HepG2 (cell line): ENCODE results near the gene SCYL1. TPM values are rescaled to one million over a fixed set of nuclear protein-coding genes. Genes with fewer than 3 reads are reported as not detected.

ENCODE experiments used
- ATAC-seq: fragments of 200-7000 bp; cut with Tn5 transposase; 3 replicates; pipeline ENCODE4 v1.9.1; 2020; ENCODE audit warnings: mild to moderate bottlenecking, moderate library complexity
- BruUV-seq: library from RNA; stranded (reverse); fragments of 400-500 nt; replicated peaks from 2 replicates; lab custom pipeline; 2021; lab: Mats Ljungman, UMichigan
- CTCF ChIA-PET: fragments of 300-600 bp; formaldehyde crosslinking; extraction: SDS; loops from one replicate; lab custom pipeline; 2021; ENCODE audit warnings: low total read pairs, inconsistent platforms, low intra/inter-chr PET ratio; lab: Yijun Ruan, JAX
- POLR2A ChIA-PET: fragments of 350-600 bp; sonication (Branson Sonifier 250); formaldehyde crosslinking; loops from one replicate; lab custom pipeline; 2020; ENCODE audit warnings: antibody characterized with exemption, inconsistent platforms; lab: Yijun Ruan, JAX
- DNase-seq: peaks from one replicate; pipeline ENCODE4 v3.0.0-alpha.2; 2015; ENCODE audit warnings: low spot score
- FAIRE-seq: peaks from 3 replicates; lab custom pipeline; 2011; peaks lifted over from hg19 to GRCh38; lab: Jason Lieb, UNC
- H2AFZ ChIP-seq: one replicate; pipeline ENCODE4 v1.6.1; 2011; ENCODE audit warnings: low read length, inconsistent platforms
- H3K27ac ChIP-seq: fragments of 300-600 bp; 3 replicates; pipeline ENCODE4 v1.8.0; 2011; ENCODE audit warnings: mixed run types, mild to moderate bottlenecking, mixed read lengths, low read length, inconsistent platforms; ENCODE audit not compliant: insufficient read depth; ENCODE audit errors: extremely low read length
- H3K27me3 ChIP-seq, 2 experiments: fragments of 200-600 bp in 1 of 2; 2 replicates in 1 of 2; 3 replicates in 1 of 2; pipeline versions ENCODE4 v1.6.0 to v1.8.0; 2011; ENCODE audit warnings: low read length in 2 of 2, mild to moderate bottlenecking in 2 of 2, moderate library complexity in 2 of 2, inconsistent platforms in 1 of 2; ENCODE audit not compliant: insufficient read depth in 2 of 2, control insufficient read depth in 1 of 2
- H3K36me3 ChIP-seq, 2 experiments: fragments of 200-600 bp in 1 of 2; replicated peaks in 1 of 2; 2 replicates in 1 of 2; 3 replicates in 1 of 2; pipeline versions ENCODE4 v1.5.1 to v1.8.0; 2011; ENCODE audit warnings: low read length in 2 of 2, inconsistent platforms in 1 of 2; ENCODE audit not compliant: insufficient read depth in 2 of 2, control insufficient read depth in 1 of 2
- H3K4me1 ChIP-seq: 2 replicates; pipeline ENCODE4 v1.5.1; 2012; ENCODE audit warnings: low read length, inconsistent platforms; ENCODE audit not compliant: insufficient read depth
- H3K4me2 ChIP-seq: 2 replicates; pipeline ENCODE4 v1.6.0; 2011; ENCODE audit warnings: low read depth, low read length, inconsistent platforms
- H3K4me3 ChIP-seq, 3 experiments: fragments of 200-600 bp in 1 of 3; sonication (generic), shearing (Covaris generic) in 1 of 3; replicated peaks in 1 of 3; 2 replicates each; pipeline ENCODE4 v1.5.1; 2011 to 2016; ENCODE audit warnings: low read length in 3 of 3, inconsistent platforms in 2 of 3, low read depth in 2 of 3, mild to moderate bottlenecking in 2 of 3, control low read depth in 1 of 3, mixed read lengths in 1 of 3; ENCODE audit not compliant: insufficient read depth in 1 of 3
- H3K79me2 ChIP-seq: one replicate; pipeline ENCODE4 v1.6.1; 2011; ENCODE audit warnings: low read length, inconsistent platforms; ENCODE audit not compliant: insufficient read depth
- H3K9ac ChIP-seq: 2 replicates; pipeline ENCODE4 v1.6.0; 2011; ENCODE audit warnings: mild to moderate bottlenecking, low read depth, low read length, inconsistent platforms; ENCODE audit not compliant: insufficient read depth
- H3K9me3 ChIP-seq: 2 replicates; pipeline ENCODE4 v1.5.1; 2012; ENCODE audit warnings: mild to moderate bottlenecking, low read length
- H4K20me1 ChIP-seq: 2 replicates; pipeline ENCODE4 v1.6.0; 2011; ENCODE audit warnings: inconsistent platforms, mild to moderate bottlenecking, low read length, moderate library complexity; ENCODE audit not compliant: insufficient read depth
- CEBPG ChIP-seq: IDR thresholded peaks from 2 replicates; pipeline ENCODE4 v1.6.1; 2016
- ETV6 ChIP-seq: sonication (generic); formaldehyde crosslinking; conservative IDR thresholded peaks from 2 replicates; pipeline ENCODE4 v1.4.0; 2020; ENCODE audit warnings: missing genetic modification reagents
- HNRNPLL ChIP-seq: fragments of 200-400 bp; formaldehyde crosslinking; IDR thresholded peaks from 2 replicates; pipeline ENCODE4 v1.6.1; 2017; ENCODE audit warnings: mild to moderate bottlenecking, low read depth, low read length; ENCODE audit not compliant: poor library complexity, severe bottlenecking
- PRMT3 ChIP-seq: sonication (generic); formaldehyde crosslinking; IDR thresholded peaks from 2 replicates; pipeline ENCODE4 v1.8.1; 2022; ENCODE audit warnings: low read depth, mild to moderate bottlenecking, moderate library complexity, missing genetic modification reagents, borderline replicate concordance
- PTBP1 ChIP-seq: fragments of 200-400 bp; formaldehyde crosslinking; IDR thresholded peaks from 2 replicates; pipeline ENCODE4 v1.6.1; 2018; ENCODE audit warnings: low read length, low read depth; ENCODE audit not compliant: poor library complexity, severe bottlenecking
- RAD21 ChIP-seq: fragments of 450-650 bp; formaldehyde crosslinking; IDR thresholded peaks from 2 replicates; pipeline ENCODE4 v1.5.0; 2020; ENCODE audit warnings: mild to moderate bottlenecking
- SMC3 ChIP-seq: IDR thresholded peaks from 2 replicates; pipeline ENCODE4 v1.6.1; 2011; ENCODE audit warnings: low read length, improper control_type of control experiment
- SOX6 ChIP-seq, 2 experiments: fragments of 450-650 bp in 1 of 2; sonication (generic) in 1 of 2; formaldehyde crosslinking in 1 of 2; IDR thresholded peaks; 2 replicates each; pipeline versions ENCODE4 v1.4.0 to v1.6.1; 2017 to 2020; ENCODE audit warnings: antibody characterized with exemption in 1 of 2, mild to moderate bottlenecking in 1 of 2, missing genetic modification reagents in 1 of 2
- STAG1 ChIP-seq: sonication (generic); formaldehyde crosslinking; IDR thresholded peaks from 2 replicates; pipeline ENCODE4 v1.4.0; 2020; ENCODE audit warnings: missing genetic modification reagents
- ZC3H13 ChIP-seq: sonication (generic); formaldehyde crosslinking; IDR thresholded peaks from 2 replicates; pipeline ENCODE4 v1.8.1; 2023; ENCODE audit warnings: mild to moderate bottlenecking, missing genetic modification reagents, moderate library complexity
- ZIK1 ChIP-seq: sonication (generic); formaldehyde crosslinking; IDR thresholded peaks from 2 replicates; pipeline ENCODE4 v1.5.0; 2020; ENCODE audit warnings: mild to moderate bottlenecking, low read depth, missing genetic modification reagents, borderline replicate concordance
- ZNF280D ChIP-seq: sonication (generic); formaldehyde crosslinking; IDR thresholded peaks from 2 replicates; pipeline ENCODE4 v1.5.1; 2020; ENCODE audit warnings: mild to moderate bottlenecking, missing genetic modification reagents
- WGBS: methylation state at CpG from one replicate; pipeline ENCODE4 v1.1.6; 2017; ENCODE audit warnings: low lambda C conversion rate; 5-methylcytosine and 5-hydroxymethylcytosine counted together
- in situ Hi-C: cut with HindIII; loops from 2 replicates; pipeline ENCODE4 v1.10.0; 2017; ENCODE audit warnings: low pct_unique_long_range_greater_than_20kb; ENCODE audit not compliant: extremely low pct_ligation_motif_present
- intact Hi-C: fragments of 100-400 bp; cut with micrococcal nuclease; formaldehyde crosslinking; loops from one replicate; pipeline ENCODE4 v1.10.0; 2022; ENCODE audit not compliant: unreplicated experiment
- polyA plus RNA-seq, 8 experiments: library from polyadenylated mRNA; depleted of rRNA in 3 of 8; stranded (reverse) in 7 of 8; unstranded in 1 of 8; fragments of >200 nt; fragmentation: Illumina TruSeq in 4 of 8; extraction: Trizol in 4 of 8; gene quantifications; 2 replicates each; pipeline versions ENCODE4 v1.2.1 to v1.2.3, GENCODE V29; 2011 to 2016; ENCODE audit warnings: low read depth in 4 of 8, missing spikeins in 1 of 8, mixed read lengths in 1 of 8; ENCODE audit not compliant: insufficient read depth in 1 of 8
- total RNA-seq, 5 experiments: library from RNA; depleted of rRNA; stranded (reverse); fragments of >200 nt; fragmentation: Illumina TruSeq; extraction: Trizol; gene quantifications; 2 replicates each; pipeline ENCODE4 v1.2.3, GENCODE V29; 2016; ENCODE audit warnings: low read depth in 1 of 5
- TF ChIP-seq, protein P1 (sequence below): sonication (generic); formaldehyde crosslinking; IDR thresholded peaks from 2 replicates; pipeline ENCODE4 v1.9.0; 2022; ENCODE audit warnings: low read depth, missing genetic modification reagents
- TF ChIP-seq, protein P2 (sequence below): sonication (generic); formaldehyde crosslinking; IDR thresholded peaks from 2 replicates; pipeline ENCODE4 v1.4.0; 2020; ENCODE audit warnings: mild to moderate bottlenecking, missing genetic modification reagents

The SCYL1 gene
- total and polyA plus RNA-seq, 2 of the 13 experiments (the other 11 are each of a cell fraction or from before 2014, with no cell fraction given), result 65.9 to 103 TPM

DNA sequence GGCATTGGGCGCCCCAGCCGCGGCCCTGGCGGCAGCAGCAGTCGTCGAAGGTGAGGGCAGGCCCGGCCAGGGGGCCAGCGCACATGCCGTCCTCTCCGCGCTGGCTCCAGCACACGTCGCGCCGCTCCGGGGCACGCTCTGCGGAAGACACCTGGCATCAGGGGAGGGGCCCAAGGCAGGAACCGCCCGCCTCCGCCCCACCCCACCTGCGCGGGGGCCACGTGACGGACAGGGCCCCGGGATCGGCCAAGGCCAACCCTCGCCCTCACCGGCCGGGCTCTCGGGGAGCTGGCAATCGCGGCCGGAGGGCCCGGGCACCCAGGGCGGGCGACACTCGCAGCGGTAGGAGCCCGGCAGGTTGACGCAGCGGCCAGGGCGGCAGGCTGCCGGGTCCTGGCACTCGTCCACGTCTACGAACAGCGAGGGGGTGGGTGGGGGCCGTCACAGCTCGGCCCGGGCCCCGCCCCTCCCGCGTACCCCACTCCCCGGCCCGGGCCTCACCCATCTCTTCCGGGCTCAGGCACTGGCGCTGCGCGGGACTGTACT lies 14.9 kb downstream of the SCYL1 start (continued):
- TF ChIP-seq, protein P1, sequence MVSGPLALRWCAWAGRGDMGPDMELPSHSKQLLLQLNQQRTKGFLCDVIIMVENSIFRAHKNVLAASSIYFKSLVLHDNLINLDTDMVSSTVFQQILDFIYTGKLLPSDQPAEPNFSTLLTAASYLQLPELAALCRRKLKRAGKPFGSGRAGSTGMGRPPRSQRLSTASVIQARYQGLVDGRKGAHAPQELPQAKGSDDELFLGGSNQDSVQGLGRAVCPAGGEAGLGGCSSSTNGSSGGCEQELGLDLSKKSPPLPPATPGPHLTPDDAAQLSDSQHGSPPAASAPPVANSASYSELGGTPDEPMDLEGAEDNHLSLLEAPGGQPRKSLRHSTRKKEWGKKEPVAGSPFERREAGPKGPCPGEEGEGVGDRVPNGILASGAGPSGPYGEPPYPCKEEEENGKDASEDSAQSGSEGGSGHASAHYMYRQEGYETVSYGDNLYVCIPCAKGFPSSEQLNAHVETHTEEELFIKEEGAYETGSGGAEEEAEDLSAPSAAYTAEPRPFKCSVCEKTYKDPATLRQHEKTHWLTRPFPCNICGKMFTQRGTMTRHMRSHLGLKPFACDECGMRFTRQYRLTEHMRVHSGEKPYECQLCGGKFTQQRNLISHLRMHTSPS (CRISPR knock-in tag), result no peak

DNA sequence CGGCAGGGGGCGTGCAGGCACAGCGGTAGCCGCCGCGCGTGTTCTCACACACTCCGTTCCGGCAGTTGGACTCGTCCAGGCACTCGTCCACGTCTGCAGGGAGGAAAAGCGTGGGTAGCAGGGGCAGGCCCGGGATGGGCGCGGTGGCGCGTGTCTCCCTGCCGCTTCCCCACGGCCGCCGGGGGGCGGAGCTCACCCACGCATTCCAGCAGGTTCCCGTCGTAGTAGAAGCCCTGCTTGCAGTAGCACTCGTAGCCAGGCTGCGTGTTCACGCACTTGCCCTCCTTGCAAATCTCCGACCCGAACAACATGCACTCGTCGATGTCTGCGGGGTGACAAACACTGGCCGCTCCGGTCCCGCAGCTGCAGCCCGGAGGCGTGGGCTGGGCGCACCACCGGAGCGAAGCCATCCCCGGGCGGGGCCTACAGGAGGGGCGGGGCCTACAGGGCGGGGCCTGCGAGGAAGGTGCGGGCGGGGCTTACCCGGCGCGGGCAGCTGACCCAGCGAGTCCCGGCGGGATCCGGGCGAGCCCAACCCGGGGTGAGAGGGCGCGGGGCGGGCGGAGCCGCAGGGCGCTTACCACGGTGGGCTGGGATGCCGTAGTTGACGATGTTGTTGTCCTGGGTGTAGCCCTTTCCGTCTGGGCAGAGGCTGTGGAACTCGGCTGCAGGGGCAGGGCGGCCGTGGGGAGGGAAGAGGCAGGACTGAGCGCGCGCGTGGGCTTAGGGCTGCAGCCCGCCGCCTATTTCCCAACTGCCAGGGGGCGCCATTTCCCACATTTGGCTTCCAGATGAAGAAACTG lies 15.6 kb downstream of the SCYL1 start:
- no peaks in the 10 kb centered on the region for H3K79me2 ChIP-seq
- no peaks in the 10 kb centered on the region for H4K20me1 ChIP-seq
- H3K9ac ChIP-seq, result no peak overlapping the region
- intact Hi-C loops, result loop anchor here (2.0 kb wide), 2 partner anchors 20 to 30 kb away; partner anchors contain the start of gene ZNRD2
- H2AFZ ChIP-seq, result no peak overlapping the region
- H3K36me3 ChIP-seq, result peaks cover 7 to 24% of the 10 kb centered on the region in 2 experiments; a peak in 4 of 5 replicates
- H3K9me3 ChIP-seq, result no peaks in the 10 kb centered on the region
- 86% methylated on average over 41 of the region's 78 CpGs for WGBS
- in situ Hi-C loops, result loop anchor here (5.0 kb wide), 1 partner anchor 47 kb away; no protein-coding TSS in a partner anchor
- FAIRE-seq (no peak), ATAC-seq (peak; percentile 56), DNase-seq (no peak)
- H3K27me3 ChIP-seq, result no peaks in the 10 kb centered on the region
- no peak overlapping the region for H3K27ac ChIP-seq
- BruUV-seq, result no TSS peak
- CTCF ChIA-PET, result interaction anchor here (1.0 to 1.9 kb wide), 4 partner anchors 11 to 53 kb away, joined by 5 to 12 read pairs (median 8); partner anchors contain the start of genes FAM89B and ZNRD2
- POLR2A ChIA-PET, result interaction anchor here (1.3 kb wide), 2 partner anchors 11 to 31 kb away, joined by 3 to 5 read pairs; no protein-coding TSS in a partner anchor
- H3K4me2 ChIP-seq, result no peak overlapping the region
- H3K4me3 ChIP-seq, result no peak overlapping the region
- H3K4me1 ChIP-seq, result peaks cover 6% of the 10 kb centered on the region
- TF ChIP-seq ETV6 (no peak), ZC3H13 (peak; percentile 69; the same call in 1 of the 2 replicates), RAD21 (peak; percentile 93), PRMT3 (CRISPR knock-in tag) (no peak), CEBPG (CRISPR knock-in tag) (peak; percentile 52; the same call in 1 of the 2 replicates), ZIK1 (CRISPR knock-in tag) (no peak), STAG1 (CRISPR knock-in tag) (peak; percentile 87), SOX6 (IDR thresholded peaks at IDR 0.05) (no peak), SOX6 (CRISPR knock-in tag; IDR thresholded peaks at IDR 0.05) (0 out of 2 replicates have a peak, but pooled peaks have one; percentile 12), HNRNPLL (no peak), PTBP1 (peak; percentile 28), ZNF280D (CRISPR knock-in tag) (no peak), SMC3 (peak; percentile 52)
- TF ChIP-seq, protein P2, sequence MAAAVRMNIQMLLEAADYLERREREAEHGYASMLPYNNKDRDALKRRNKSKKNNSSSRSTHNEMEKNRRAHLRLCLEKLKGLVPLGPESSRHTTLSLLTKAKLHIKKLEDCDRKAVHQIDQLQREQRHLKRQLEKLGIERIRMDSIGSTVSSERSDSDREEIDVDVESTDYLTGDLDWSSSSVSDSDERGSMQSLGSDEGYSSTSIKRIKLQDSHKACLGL, result peak; percentile 49; the same call in 1 of the 2 replicates
